Panc1 (cell line): ENCODE data around the gene DUS1L. TPM values are rescaled to one million over a fixed set of nuclear protein-coding genes. Genes with fewer than 3 reads are reported as not detected.

Experiments used
- ATAC-seq: fragments of 200-7000 bp; cut with Tn5 transposase; 2 replicates; pipeline ENCODE4 v1.9.1; 2020; ENCODE audit warnings: mild to moderate bottlenecking, moderate library complexity
- BruUV-seq: library from RNA; stranded (reverse); fragments of 400-500 nt; replicated peaks from 2 replicates; lab custom pipeline; 2021; lab: Mats Ljungman, UMichigan
- CTCF ChIA-PET: fragments of 300-600 bp; sonication (Branson Sonifier 250); formaldehyde crosslinking; loops from one replicate; lab custom pipeline; 2022; ENCODE audit warnings: antibody characterized with exemption; lab: Charles Lee
- POLR2A ChIA-PET: fragments of 300-600 bp; sonication (Branson Sonifier 250); formaldehyde crosslinking; loops from one replicate; lab custom pipeline; 2022; ENCODE audit warnings: antibody characterized with exemption; lab: Charles Lee
- DNase-seq: peaks from one replicate; pipeline ENCODE4 v3.0.0-alpha.2; 2010; ENCODE audit warnings: low read depth, low spot score
- H3K27ac ChIP-seq: 2 replicates; pipeline ENCODE4 v1.5.1; 2011; ENCODE audit warnings: mild to moderate bottlenecking, low read length, inconsistent platforms
- H3K27me3 ChIP-seq: fragments of 200-500 bp; sonication (Bioruptor generic); 2 replicates; pipeline ENCODE4 v1.6.0; 2014; ENCODE audit warnings: low read length, inconsistent platforms; ENCODE audit not compliant: control insufficient read depth, insufficient read depth
- H3K36me3 ChIP-seq: fragments of 200-500 bp; sonication (Bioruptor generic); 2 replicates; pipeline ENCODE4 v1.5.1; 2014; ENCODE audit warnings: inconsistent platforms, mild to moderate bottlenecking, low read length, moderate library complexity; ENCODE audit not compliant: control insufficient read depth, insufficient read depth
- H3K4me1 ChIP-seq: 2 replicates; pipeline ENCODE4 v1.5.1; 2011; ENCODE audit warnings: inconsistent platforms, mild to moderate bottlenecking, low read length, moderate library complexity; ENCODE audit not compliant: control insufficient read depth, insufficient read depth
- H3K4me3 ChIP-seq, 2 experiments: 2 replicates each; pipeline ENCODE4 v1.5.1; 2011 to 2012; ENCODE audit warnings: low read depth in 2 of 2, low read length in 2 of 2, mild to moderate bottlenecking in 2 of 2, inconsistent platforms in 1 of 2, moderate library complexity in 1 of 2
- H3K9me3 ChIP-seq: fragments of 200-500 bp; sonication (Bioruptor generic); 2 replicates; pipeline ENCODE4 v1.5.1; 2014; ENCODE audit warnings: low read depth, mild to moderate bottlenecking, inconsistent platforms, low read length, moderate library complexity; ENCODE audit not compliant: control insufficient read depth, insufficient read depth
- POLR2AphosphoS5 ChIP-seq: IDR thresholded peaks from 2 replicates; pipeline ENCODE4 v1.6.1; 2012; ENCODE audit warnings: mild to moderate bottlenecking, low read depth, low read length, moderate library complexity
- SIN3A ChIP-seq: IDR thresholded peaks from 2 replicates; pipeline ENCODE4 v1.6.1; 2012; ENCODE audit warnings: low read depth, mild to moderate bottlenecking, low read length, moderate library complexity, borderline replicate concordance; ENCODE audit not compliant: insufficient read depth
- TCF7L2 ChIP-seq: IDR thresholded peaks from 2 replicates; pipeline ENCODE4 v1.6.1; 2011; ENCODE audit warnings: mild to moderate bottlenecking, low read depth, low read length, inconsistent platforms
- in situ Hi-C: cut with HindIII; loops from 2 replicates; pipeline ENCODE4 v1.10.0; 2016; ENCODE audit warnings: low sequenced_read_pairs, low pct_unique_long_range_greater_than_20kb
- intact Hi-C: fragments of 100-400 bp; cut with micrococcal nuclease; formaldehyde crosslinking; loops from one replicate; pipeline ENCODE4 v1.10.0; 2022; ENCODE audit not compliant: unreplicated experiment
- total RNA-seq: library from RNA; stranded (reverse); gene quantifications from one replicate; pipeline ENCODE4 v1.2.1, GENCODE V29; 2021; ENCODE audit not compliant: unreplicated experiment
- TF ChIP-seq, protein P1 (sequence below): fragments of 450-650 bp; IDR thresholded peaks from 2 replicates; pipeline ENCODE4 v1.5.1; 2017; ENCODE audit warnings: mild to moderate bottlenecking
- TF ChIP-seq, protein P2 (sequence below), 2 experiments: IDR thresholded peaks; 2 replicates each; pipeline ENCODE4 v1.6.1; 2011 to 2012; ENCODE audit warnings: low read depth in 2 of 2, control low read depth in 1 of 2, low read length in 1 of 2, mild to moderate bottlenecking in 1 of 2, moderate library complexity in 1 of 2; ENCODE audit not compliant: insufficient read depth in 1 of 2

Gene DUS1L
- total RNA-seq, 1 experiment from 2014 or later, result 115 TPM

DNA sequence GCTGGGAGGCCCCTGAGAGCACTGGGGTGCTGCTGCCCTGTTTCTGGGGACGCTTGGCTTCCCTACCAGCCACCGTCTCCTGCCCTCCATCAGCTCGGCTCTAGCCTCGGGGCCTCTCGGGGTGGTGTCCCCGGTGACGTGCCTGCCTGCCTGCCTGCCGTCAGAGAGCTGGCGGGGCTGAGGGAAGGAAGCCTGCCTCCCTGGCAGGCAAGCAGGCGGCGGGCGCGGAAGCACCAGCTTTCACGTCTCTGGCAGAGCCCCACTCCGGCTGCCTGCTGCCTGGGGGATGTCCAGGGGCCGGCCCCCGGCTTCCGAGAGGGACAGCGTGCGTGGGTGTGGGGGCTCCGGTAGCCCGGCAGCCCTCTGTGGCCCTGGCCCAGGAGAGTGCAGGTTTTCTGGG, 52.3 kb downstream of the DUS1L start:
- Histone ChIP-seq H3K9me3 (no peaks in the 10 kb centered on the region), H3K27me3 (no peaks in the 10 kb centered on the region), H3K27ac (no peak overlapping the region), H3K4me1 (peaks cover 14% of the 10 kb centered on the region), H3K4me3 (no peak overlapping the region), H3K36me3 (no peaks in the 10 kb centered on the region)
- in situ Hi-C loops (no loop called here), intact Hi-C loops (no loop called here)
- CTCF ChIA-PET, result no interaction called here
- DNase-seq (no peak), ATAC-seq (no peak)
- BruUV-seq, result no TSS peak
- POLR2A ChIA-PET, result interaction anchor here (0.7 kb wide), 1 partner anchor 126 kb away, joined by 3 read pairs; no protein-coding TSS in a partner anchor
- TF ChIP-seq SIN3A (no peak), TCF7L2 (no peak), POLR2AphosphoS5 (no peak)
- TF ChIP-seq, protein P1, sequence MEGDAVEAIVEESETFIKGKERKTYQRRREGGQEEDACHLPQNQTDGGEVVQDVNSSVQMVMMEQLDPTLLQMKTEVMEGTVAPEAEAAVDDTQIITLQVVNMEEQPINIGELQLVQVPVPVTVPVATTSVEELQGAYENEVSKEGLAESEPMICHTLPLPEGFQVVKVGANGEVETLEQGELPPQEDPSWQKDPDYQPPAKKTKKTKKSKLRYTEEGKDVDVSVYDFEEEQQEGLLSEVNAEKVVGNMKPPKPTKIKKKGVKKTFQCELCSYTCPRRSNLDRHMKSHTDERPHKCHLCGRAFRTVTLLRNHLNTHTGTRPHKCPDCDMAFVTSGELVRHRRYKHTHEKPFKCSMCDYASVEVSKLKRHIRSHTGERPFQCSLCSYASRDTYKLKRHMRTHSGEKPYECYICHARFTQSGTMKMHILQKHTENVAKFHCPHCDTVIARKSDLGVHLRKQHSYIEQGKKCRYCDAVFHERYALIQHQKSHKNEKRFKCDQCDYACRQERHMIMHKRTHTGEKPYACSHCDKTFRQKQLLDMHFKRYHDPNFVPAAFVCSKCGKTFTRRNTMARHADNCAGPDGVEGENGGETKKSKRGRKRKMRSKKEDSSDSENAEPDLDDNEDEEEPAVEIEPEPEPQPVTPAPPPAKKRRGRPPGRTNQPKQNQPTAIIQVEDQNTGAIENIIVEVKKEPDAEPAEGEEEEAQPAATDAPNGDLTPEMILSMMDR, result no peak
- TF ChIP-seq, protein P2, sequence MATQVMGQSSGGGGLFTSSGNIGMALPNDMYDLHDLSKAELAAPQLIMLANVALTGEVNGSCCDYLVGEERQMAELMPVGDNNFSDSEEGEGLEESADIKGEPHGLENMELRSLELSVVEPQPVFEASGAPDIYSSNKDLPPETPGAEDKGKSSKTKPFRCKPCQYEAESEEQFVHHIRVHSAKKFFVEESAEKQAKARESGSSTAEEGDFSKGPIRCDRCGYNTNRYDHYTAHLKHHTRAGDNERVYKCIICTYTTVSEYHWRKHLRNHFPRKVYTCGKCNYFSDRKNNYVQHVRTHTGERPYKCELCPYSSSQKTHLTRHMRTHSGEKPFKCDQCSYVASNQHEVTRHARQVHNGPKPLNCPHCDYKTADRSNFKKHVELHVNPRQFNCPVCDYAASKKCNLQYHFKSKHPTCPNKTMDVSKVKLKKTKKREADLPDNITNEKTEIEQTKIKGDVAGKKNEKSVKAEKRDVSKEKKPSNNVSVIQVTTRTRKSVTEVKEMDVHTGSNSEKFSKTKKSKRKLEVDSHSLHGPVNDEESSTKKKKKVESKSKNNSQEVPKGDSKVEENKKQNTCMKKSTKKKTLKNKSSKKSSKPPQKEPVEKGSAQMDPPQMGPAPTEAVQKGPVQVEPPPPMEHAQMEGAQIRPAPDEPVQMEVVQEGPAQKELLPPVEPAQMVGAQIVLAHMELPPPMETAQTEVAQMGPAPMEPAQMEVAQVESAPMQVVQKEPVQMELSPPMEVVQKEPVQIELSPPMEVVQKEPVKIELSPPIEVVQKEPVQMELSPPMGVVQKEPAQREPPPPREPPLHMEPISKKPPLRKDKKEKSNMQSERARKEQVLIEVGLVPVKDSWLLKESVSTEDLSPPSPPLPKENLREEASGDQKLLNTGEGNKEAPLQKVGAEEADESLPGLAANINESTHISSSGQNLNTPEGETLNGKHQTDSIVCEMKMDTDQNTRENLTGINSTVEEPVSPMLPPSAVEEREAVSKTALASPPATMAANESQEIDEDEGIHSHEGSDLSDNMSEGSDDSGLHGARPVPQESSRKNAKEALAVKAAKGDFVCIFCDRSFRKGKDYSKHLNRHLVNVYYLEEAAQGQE (IDR thresholded peaks at IDR 0.05; ENCODE audit: insufficient read depth in 1 of 2, low read depth in 2 of 2, low read length in 1 of 2), result no peak

DNA sequence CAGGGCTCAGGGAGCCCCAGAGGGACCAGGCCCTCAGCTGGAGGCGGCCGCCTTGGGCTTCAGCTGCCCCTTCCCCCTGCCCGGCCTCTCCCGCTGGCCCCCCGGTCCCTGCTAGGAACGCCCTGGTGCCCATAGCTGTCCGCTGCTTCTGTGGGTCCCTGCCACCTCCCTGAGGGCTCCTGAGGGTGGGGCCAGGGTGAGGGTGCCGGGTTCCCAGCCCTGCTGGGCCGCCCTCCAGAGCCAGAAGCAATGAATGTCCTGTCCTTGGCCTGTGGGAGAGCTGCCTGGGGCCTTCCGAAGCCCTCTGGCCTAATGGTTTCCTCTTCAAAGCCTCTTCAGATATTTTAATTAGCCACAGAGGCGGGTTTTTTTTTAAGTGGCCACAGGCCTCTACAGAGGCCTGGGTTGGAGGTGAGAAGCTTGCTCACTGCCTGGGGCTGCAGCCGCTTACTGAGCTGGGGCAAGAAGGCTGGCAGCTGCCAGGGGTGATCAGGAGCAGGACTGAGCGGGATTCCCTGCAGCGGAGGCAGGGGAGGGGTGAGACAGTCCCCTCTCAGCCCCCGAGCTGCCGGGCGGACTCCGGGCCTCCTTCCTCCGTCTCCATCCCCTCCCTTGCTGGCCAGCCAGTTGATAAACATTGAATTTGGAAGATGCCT, 52.8 kb downstream of the DUS1L start:
- Histone ChIP-seq H3K27ac (no peak overlapping the region), H3K4me3 (no peak overlapping the region), H3K4me1 (peaks cover 10% of the 10 kb centered on the region), H3K27me3 (no peaks in the 10 kb centered on the region), H3K36me3 (no peaks in the 10 kb centered on the region), H3K9me3 (no peaks in the 10 kb centered on the region)
- POLR2A ChIA-PET, result interaction anchor here (0.5 to 0.7 kb wide), 3 partner anchors 87 to 297 kb away, joined by 3 read pairs; no protein-coding TSS in a partner anchor
- in situ Hi-C loops (no loop called here), intact Hi-C loops (no loop called here)
- TF ChIP-seq POLR2AphosphoS5 (no peak), SIN3A (no peak), TCF7L2 (no peak; the same call in 1 of the 2 replicates)
- TF ChIP-seq, protein P2 (IDR thresholded peaks at IDR 0.05; ENCODE audit: insufficient read depth in 1 of 2, low read depth in 2 of 2, low read length in 1 of 2), result no peak
- TF ChIP-seq, protein P1, result no peak
- no TSS peak for BruUV-seq
- DNase-seq (no peak), ATAC-seq (peak; percentile 6; the same call in 1 of the 2 replicates)
- CTCF ChIA-PET, result no interaction called here
